Cerebellar cortex (tissue), 1 donor: ENCODE measurements around the gene ADAM12.

ENCODE experiments used
- DNase-seq: peaks from one replicate; pipeline ENCODE4 v3.0.0-alpha.2; 2015; ENCODE audit warnings: low spot score

ADAM12 gene

GRCh38 chr10:126137562-126138221, 250.6 kb downstream of the ADAM12 start:
- DNase-seq: no peak

- no peak for DNase-seq
These were observed 252.2 kb downstream of the ADAM12 start for GRCh38 chr10:126135941-126136595.

GRCh38 chr10:126135177-126135576, 253.1 kb downstream of the ADAM12 start:
- DNase-seq: no peak

DNA sequence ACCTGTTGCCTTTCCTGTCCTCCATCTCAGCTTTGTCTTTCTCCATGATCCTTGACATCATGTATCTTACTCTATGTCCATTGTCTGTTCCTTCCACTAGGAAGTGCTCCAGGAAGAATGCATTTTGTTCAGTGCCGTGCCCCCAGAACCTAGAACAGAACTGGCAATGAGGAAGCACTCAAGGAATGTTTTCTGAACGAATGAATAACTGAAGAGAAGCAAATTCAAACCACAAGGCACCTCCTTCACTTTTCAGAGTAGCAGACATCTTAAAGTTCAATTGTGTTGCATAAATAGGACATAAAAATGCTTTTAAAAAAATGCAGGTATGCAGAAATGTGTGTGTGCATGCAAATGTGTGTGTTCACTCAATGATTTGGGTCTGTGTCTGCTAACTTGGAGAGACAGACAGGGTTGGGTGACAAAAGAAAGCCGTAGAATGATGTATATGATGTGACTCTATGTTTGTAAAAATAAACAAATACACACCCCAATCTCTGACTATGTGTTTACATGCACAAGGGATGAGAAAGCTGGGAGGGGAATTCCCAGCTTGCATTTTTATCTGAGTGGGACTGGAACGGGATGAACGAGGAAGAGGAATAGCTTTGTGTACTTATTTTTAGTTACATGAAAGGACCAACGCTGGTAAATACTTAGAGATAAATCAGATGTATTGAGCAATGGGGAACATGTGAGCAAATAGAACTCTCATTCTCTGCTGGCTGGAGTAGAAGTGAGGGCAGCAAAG, 254.2 kb downstream of the ADAM12 start:
- no peak for DNase-seq

- DNase-seq: no peak
These were observed 255.1 kb downstream of the ADAM12 start for GRCh38 chr10:126133082-126133620.

DNA sequence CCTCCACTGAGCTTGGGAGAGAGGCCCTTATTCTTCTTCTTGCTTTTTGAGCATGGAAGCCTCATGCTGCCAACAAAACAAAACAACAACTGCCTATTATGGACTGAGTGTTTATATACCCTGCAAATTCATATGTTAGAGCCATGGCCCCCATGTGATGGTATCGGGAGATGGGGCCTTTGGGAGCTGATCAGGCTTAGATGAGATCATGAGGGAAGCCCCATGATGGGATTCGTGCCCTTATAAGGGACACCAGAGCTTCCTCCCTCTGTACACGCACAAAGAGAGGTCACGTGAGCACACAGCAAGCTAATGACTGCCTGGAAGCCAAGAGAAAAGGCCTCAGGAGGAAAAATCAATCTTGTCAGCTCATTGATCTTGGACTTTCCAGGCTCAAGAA, 256.9 kb downstream of the ADAM12 start:
- no peak for DNase-seq

GRCh38 chr10:126130271-126130710, 258.0 kb downstream of the ADAM12 start:
- DNase-seq: no peak

DNA sequence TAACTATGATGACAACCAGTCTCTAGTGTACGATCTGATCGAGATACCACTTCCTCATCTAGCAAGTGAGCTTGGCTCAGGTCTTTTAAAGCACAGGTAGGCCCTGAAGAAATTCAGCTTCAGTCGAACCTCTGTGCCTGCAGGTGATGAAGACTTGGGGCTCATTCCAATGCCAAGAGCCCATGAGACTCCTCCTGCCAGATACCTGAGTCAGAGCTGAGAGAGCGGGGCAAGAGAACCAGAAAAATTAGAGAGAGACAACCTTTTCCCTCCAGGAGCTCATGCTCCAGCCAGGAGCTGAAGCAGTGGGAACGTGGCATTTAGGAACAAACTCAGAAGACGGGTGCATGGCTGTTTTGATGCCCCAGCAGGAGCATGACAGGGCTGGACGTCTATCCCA, 259.3 kb downstream of the ADAM12 start:
- no peak for DNase-seq

- DNase-seq: no peak
These were observed 259.7 kb downstream of the ADAM12 start for GRCh38 chr10:126128581-126128980.

GRCh38 chr10:126127481-126128029, 260.7 kb downstream of the ADAM12 start:
- no peak for DNase-seq

DNA sequence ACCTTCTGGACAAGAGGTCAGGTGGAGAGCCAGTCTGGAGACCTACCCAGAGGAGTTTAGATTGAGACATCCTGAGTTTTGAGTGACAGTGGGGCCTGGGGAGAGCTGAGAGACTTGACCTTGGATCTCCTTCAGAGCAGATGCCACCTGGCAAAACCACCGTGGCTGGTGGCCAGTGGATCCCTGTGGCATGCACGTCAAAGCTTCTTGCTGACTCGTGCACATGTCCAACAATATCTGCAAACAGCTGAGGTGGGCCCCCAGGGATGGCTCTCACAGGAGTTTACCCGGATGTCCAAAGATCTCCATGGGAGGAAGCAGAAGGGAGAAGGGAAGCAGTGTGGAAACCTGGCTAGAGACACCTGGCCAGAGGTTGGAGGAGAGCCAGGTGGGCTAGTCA, 261.4 kb downstream of the ADAM12 start:
- DNase-seq: no peak

DNA sequence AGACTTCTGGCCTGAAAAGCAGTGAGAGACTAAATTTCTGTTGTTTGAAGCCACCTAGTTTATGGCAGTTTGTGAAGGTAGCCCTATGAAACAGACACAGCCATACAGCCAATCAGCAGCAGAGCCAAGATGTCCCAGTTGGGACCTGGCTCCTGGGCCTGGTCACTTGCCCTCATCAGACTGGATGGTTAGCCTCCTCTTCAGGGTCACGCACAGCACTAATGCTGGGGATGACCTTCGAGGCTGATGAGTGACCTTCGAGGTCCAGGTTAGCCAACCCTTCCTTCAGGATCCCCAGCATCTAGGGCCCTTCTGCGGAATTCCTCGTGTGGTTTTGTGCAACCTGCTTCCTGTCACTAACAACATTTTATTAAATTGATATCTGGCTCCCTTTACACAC, 262.3 kb downstream of the ADAM12 start:
- no peak for DNase-seq

DNA sequence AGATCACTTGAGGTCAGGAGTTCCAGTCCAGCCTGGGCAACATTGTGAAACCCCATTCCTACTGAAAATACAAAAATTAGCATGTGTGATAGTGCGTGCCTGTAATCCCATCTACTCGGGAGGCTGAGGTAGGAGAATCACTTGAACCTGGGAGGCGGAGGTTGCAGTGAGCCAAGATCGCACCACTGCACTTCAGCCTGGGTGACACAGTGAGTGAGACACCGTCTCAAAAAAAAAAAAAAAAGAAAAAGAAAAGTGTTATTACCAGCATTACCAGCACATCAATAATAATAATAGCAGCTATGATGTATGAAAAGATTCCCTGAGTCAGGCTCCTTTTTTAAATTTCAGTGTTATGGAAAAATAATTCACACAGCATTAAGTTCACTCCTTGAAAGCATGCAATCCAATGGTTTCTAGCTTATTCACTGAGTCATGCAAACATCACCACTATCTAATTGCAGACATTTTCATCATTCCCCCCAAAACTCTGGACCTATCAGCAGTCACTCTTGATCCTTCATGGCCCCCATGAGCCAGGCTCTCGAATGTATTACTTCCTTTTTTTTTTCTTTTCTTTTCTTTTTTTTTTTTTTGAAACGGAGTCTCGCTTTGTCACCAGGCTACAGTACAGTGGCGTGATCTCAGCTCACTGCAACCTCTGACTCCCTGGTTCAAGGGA, 263.5 kb downstream of the ADAM12 start:
- DNase-seq: no peak

DNA sequence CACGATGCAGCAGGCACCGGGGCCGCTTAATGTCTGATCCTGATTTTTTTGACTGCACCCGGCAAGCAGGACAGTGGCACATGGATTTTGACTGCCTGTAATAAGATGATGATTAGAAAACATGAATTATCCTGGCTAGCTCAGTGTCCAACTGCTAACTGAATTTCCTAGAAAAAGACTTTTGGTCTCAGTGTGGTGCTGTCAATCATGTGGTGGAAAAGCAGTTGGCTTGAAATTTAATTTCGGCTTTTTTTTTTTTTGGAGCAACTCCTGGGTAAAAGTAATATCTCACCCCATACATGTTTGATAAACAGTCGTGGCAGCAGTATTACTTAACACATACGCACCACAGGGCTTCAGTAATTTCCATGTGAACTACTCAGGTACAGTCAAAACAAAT, 264.2 kb downstream of the ADAM12 start:
- DNase-seq: no peak

- DNase-seq: no peak
These were observed 264.8 kb downstream of the ADAM12 start for GRCh38 chr10:126123466-126123865.

DNA sequence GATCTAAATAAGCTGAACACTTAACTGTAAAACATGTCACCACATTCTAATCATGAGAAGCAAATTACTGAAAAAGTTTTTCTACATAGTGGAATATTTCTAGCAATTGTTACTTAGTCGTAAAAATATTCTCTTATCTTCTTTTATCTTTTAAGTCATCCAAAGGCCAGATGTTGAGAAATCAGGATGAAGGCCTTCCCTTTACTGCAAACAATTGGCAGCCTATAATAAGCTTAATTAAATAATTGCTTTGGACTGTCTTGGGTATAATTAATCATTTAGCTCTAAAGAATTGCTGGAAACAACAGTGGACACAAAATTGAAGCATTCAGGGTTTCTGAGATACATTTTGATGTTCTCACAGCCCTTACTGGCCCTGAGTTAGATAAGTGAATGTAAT, 265.4 kb downstream of the ADAM12 start:
- DNase-seq: no peak

GRCh38 chr10:126119599-126119998, 268.7 kb downstream of the ADAM12 start:
- no peak for DNase-seq

DNA sequence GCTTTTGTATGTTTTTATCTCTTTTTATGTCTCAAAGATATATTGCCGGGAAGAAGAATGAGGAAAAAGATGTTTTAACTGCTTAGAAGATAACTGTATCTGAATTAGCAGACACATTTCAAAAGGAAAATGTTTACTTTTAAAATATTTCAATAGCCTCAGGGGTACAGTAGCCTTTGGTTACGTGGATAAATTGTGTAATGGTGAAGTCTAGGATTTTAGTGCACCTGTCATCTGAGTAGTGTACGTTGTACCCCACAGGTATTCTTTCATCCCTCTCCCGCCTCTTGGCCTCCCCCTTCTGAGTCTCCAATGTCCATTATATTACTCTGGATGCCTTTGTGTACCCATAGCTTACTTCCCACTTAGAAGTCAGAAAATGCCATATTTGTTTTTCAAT, 269.8 kb downstream of the ADAM12 start:
- no peak for DNase-seq

GRCh38 chr10:126117196-126117595, 271.1 kb downstream of the ADAM12 start:
- DNase-seq: no peak

DNA sequence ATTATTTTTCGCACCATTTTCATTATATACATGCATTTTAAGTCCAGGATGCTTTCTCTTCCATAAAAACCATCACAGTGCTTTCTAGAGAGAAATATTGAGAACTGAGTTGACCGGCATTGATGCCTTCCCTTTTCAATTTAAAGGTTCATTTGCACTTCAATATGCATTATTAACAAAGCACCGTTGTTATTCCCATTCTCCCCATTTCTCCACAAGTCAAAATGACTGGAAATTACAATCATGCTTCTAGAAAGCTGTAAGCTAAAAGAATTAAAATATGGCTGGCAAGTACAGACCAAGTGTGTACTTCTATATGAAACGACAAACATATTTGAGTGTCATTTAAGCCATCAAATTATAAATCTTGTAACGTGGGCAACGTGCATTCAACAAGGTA, 272.4 kb downstream of the ADAM12 start:
- DNase-seq: no peak

DNA sequence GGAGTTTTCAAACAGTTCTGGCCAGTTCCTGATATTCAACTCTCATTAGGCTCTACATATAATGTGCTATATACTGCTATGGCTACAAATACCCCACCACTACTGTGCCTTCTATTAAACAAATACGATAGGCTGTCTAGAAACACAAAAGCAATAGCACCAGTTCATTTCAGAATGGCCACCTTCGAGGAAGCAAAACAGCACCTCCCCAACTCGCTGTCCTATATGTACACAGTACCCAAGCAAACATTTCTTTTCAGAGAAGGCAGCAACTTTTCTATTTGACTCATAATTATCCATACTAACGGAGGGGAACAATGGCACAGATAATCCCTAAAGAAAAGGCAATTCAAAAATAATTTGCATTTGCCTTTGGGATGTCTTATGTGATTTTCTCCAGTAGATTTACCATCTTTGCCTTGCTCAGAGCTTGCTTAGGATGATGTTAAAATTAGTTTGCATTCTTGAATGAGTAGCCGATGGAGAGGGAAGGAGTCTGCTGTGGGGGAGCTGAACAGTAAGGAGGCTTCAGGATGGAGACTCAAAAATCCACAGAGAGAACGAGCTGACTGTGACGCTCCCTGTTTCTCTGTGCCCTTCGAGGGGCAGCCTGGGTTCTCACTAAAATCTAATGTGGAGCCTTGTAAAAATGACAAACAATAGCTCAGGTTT, 273.3 kb downstream of the ADAM12 start:
- no peak for DNase-seq
